ENCODE results near the gene EXOC6B. TPM values are rescaled to one million over a fixed set of nuclear protein-coding genes. Genes with fewer than 3 reads are reported as not detected.

The EXOC6B gene
- total and polyA plus RNA-seq, 2 experiments from 2014 or later: 8.9 to 18.3 TPM

DNA sequence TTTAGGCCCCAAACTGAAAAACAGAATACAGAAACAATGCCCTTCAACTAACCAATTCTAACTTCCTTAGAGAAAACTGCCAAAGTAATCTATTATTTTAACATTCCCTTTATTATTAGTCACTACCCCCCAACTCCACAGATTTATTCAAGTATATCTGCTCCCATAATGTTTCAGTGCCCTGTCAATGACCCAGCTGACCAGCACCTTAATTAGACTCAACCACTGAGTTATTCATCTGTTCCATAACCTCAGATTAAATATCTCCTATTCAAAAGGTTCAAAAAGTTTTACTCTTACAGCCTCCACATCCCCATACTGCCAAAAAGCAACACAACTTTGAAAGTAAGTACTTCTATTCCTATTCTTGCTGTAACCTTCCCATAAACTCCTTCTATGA, 202.4 kb downstream of the EXOC6B start:
- Histone ChIP-seq H3K27ac (no peak overlapping the region), H3K4me1 (ENCODE audit: insufficient read depth) (no peaks in the 10 kb centered on the region), H2AFZ (no peak overlapping the region), H3K27me3 (replicated peaks; ENCODE audit: insufficient read depth) (no peaks in the 10 kb centered on the region), H3K4me2 (ENCODE audit: unreplicated experiment) (no peak overlapping the region), H3K79me2 (ENCODE audit: insufficient read depth) (no peaks in the 10 kb centered on the region), H3K9ac (no peak overlapping the region), H4K20me1 (ENCODE audit: insufficient read depth) (0 out of 2 replicates have a peak, but pooled peaks cover 4% of the 10 kb centered on the region), H3K4me3 (no peak overlapping the region), H3K9me3 (ENCODE audit: low read depth) (no peaks in the 10 kb centered on the region), H3K36me3 (ENCODE audit: low read depth) (no peaks in the 10 kb centered on the region), H3F3A (ENCODE audit: insufficient read depth) (no peaks in the 10 kb centered on the region; the same call in 1 of the 2 replicates), H3K9me2 (ENCODE audit: insufficient read depth) (no peaks in the 10 kb centered on the region)
- DNase-seq: no peak
- in situ Hi-C loops (cut with MboI): no loop called here
- TF ChIP-seq EZH2phosphoT487 (IDR thresholded peaks at IDR 0.05; ENCODE audit: insufficient read depth, low read depth): no peak

DNA sequence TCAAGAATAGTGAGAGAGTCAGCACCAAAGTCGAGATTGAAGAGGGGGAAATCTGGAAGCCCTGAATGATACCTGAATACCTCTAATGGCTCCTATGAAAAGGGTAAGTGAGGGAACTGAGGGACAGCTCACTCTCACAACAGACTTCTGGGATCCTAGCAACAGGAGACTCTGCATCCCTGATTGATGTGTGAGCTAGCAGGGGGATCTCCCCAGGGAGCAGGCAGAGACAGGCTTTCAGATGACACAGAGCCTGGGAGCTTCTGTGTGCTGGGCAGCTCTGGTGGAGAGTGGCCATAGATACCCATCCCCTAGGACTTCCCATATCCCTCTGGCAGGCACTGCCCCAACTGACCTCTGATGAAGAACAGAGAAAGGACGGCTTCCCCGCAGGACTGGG, 206.2 kb downstream of the EXOC6B start:
- WGBS, 2 experiments (ENCODE audit: low coverage in 1 of 2, low lambda C conversion rate in 2 of 2, missing lambda C conversion rate in 2 of 2): 92 to 97% methylated on average over 3 of the region's 3 CpGs
- H3F3A ChIP-seq (ENCODE audit: insufficient read depth): no peaks in the 10 kb centered on the region
- H3K9me3 ChIP-seq (ENCODE audit: low read depth): no peaks in the 10 kb centered on the region
- no peak overlapping the region for H2AFZ ChIP-seq
- no peak overlapping the region for H3K4me3 ChIP-seq
- no peak overlapping the region for H3K27ac ChIP-seq
- H3K79me2 ChIP-seq (ENCODE audit: insufficient read depth): no peaks in the 10 kb centered on the region
- H3K9me2 ChIP-seq (ENCODE audit: insufficient read depth): no peaks in the 10 kb centered on the region
- no peak for DNase-seq
- 0 out of 2 replicates have a peak, but pooled peaks cover 4% of the 10 kb centered on the region for H4K20me1 ChIP-seq (ENCODE audit: insufficient read depth)
- no peaks in the 10 kb centered on the region for H3K4me1 ChIP-seq (ENCODE audit: insufficient read depth)
- H3K4me2 ChIP-seq (ENCODE audit: unreplicated experiment): no peak overlapping the region
- TF ChIP-seq EZH2phosphoT487 (IDR thresholded peaks at IDR 0.05; ENCODE audit: insufficient read depth, low read depth) (no peak), EZH2 (IDR thresholded peaks at IDR 0.05; ENCODE audit: insufficient read depth, poor library complexity, severe bottlenecking) (no peak)
- H3K27me3 ChIP-seq (replicated peaks; ENCODE audit: insufficient read depth): no peaks in the 10 kb centered on the region
- H3K9ac ChIP-seq: no peak overlapping the region
- H3K36me3 ChIP-seq (ENCODE audit: low read depth): no peaks in the 10 kb centered on the region
- in situ Hi-C loops (cut with MboI): no loop called here

DNA sequence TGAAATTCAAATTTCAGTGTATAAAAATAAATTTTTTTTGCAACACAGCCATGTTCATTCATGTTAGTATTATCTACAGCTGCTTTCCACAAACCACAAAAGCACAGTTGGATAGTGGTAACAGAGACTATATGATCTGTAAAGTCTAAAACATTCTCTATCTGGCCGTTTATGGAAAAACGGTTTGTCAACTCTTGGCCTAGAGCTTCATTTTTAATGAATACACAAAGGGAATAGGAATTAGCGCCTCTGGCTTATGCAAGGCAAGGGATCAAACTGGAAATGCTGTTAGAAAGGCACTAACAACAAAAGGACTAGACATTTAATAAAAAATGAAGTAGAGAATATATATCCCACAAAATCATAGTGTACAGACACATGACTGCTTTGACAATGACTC, 211.9 kb downstream of the EXOC6B start:
- Histone ChIP-seq H2AFZ (no peak overlapping the region), H3F3A (ENCODE audit: insufficient read depth) (no peaks in the 10 kb centered on the region), H3K27ac (no peak overlapping the region), H3K27me3 (replicated peaks; ENCODE audit: insufficient read depth) (no peaks in the 10 kb centered on the region), H3K4me2 (ENCODE audit: unreplicated experiment) (no peak overlapping the region), H3K9ac (no peak overlapping the region), H3K4me1 (ENCODE audit: insufficient read depth) (0 out of 2 replicates have a peak, but pooled peaks cover 4% of the 10 kb centered on the region), H3K9me3 (ENCODE audit: low read depth) (no peaks in the 10 kb centered on the region), H4K20me1 (ENCODE audit: insufficient read depth) (no peaks in the 10 kb centered on the region), H3K9me2 (ENCODE audit: insufficient read depth) (no peaks in the 10 kb centered on the region), H3K4me3 (no peak overlapping the region), H3K36me3 (ENCODE audit: low read depth) (no peaks in the 10 kb centered on the region), H3K79me2 (ENCODE audit: insufficient read depth) (no peaks in the 10 kb centered on the region)
- WGBS, 2 experiments (ENCODE audit: low coverage in 1 of 2, low lambda C conversion rate in 2 of 2, missing lambda C conversion rate in 2 of 2): 49% methylated on average over 3 of the region's 3 CpGs
- TF ChIP-seq EZH2 (IDR thresholded peaks at IDR 0.05; ENCODE audit: insufficient read depth, poor library complexity, severe bottlenecking): no peak
- TF ChIP-seq EZH2phosphoT487 (IDR thresholded peaks at IDR 0.05; ENCODE audit: insufficient read depth, low read depth): no peak
- in situ Hi-C loops (cut with MboI): no loop called here
- DNase-seq: no peak

DNA sequence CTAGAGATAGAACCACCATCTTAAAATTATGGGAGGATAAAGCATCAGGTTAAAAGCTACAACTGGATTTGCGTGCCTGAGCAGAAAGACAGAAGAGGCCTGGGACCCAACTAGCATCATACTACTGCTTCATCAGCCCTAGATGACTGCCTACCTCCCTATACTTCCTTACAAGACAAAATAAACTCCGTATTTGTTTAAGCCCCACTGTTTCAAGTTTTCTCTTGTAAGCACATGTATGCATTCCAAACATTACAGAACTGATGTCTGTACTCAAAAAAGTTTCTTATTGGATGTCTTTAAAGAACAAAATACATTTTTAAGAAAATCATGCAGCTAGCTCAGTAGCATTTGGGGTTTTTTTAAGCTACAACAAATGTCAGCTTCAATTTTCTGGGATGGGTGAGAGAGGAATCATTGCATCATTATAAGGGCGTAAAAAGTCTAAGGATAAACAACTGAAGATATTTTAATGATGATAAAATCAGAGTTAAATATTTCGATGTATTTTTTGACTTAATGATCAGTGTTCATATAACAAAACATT, 213.1 kb downstream of the EXOC6B start:
- Histone ChIP-seq H4K20me1 (ENCODE audit: insufficient read depth) (no peaks in the 10 kb centered on the region), H3K4me3 (no peak overlapping the region), H3K27ac (no peak overlapping the region), H3F3A (ENCODE audit: insufficient read depth) (no peaks in the 10 kb centered on the region), H3K4me2 (ENCODE audit: unreplicated experiment) (no peak overlapping the region), H2AFZ (no peak overlapping the region), H3K9me3 (ENCODE audit: low read depth) (no peaks in the 10 kb centered on the region), H3K79me2 (ENCODE audit: insufficient read depth) (no peaks in the 10 kb centered on the region), H3K9ac (no peak overlapping the region), H3K27me3 (replicated peaks; ENCODE audit: insufficient read depth) (no peaks in the 10 kb centered on the region), H3K36me3 (ENCODE audit: low read depth) (no peaks in the 10 kb centered on the region), H3K9me2 (ENCODE audit: insufficient read depth) (no peaks in the 10 kb centered on the region), H3K4me1 (ENCODE audit: insufficient read depth) (0 out of 2 replicates have a peak, but pooled peaks cover 4% of the 10 kb centered on the region)
- in situ Hi-C loops (cut with MboI): no loop called here
- 60 to 69% methylated on average over 4 of the region's 4 CpGs for WGBS, 2 experiments (ENCODE audit: low coverage in 1 of 2, low lambda C conversion rate in 2 of 2, missing lambda C conversion rate in 2 of 2)
- no peak for TF ChIP-seq EZH2 (IDR thresholded peaks at IDR 0.05; ENCODE audit: insufficient read depth, poor library complexity, severe bottlenecking)
- TF ChIP-seq EZH2phosphoT487 (IDR thresholded peaks at IDR 0.05; ENCODE audit: insufficient read depth, low read depth): no peak
- no peak for DNase-seq

DNA sequence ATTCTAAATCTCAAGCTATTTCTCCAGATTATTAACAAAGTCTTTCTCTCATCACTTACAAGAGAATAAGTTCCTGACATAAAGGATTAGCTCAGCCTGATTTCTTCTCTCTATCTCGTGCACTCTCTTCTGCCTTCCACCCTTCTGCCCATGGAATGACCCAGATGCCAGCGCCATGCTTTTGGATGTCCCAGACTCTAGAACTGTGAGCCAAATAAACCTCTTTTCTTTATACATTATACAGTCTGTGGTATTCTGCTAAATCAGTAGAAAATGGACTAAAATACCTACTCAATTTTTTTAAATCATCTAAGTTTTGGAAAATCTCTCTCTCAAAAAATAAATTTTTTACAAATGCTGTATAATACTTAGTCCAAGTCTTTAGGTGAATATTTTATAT, 218.6 kb downstream of the EXOC6B start:
- no peaks in the 10 kb centered on the region for H3K9me2 ChIP-seq (ENCODE audit: insufficient read depth)
- H3F3A ChIP-seq (ENCODE audit: insufficient read depth): no peaks in the 10 kb centered on the region
- H2AFZ ChIP-seq: no peak overlapping the region
- H3K4me1 ChIP-seq (ENCODE audit: insufficient read depth): no peaks in the 10 kb centered on the region
- H3K36me3 ChIP-seq (ENCODE audit: low read depth): no peaks in the 10 kb centered on the region
- H3K27ac ChIP-seq: no peak overlapping the region
- H3K4me3 ChIP-seq: no peak overlapping the region
- no peaks in the 10 kb centered on the region for H3K79me2 ChIP-seq (ENCODE audit: insufficient read depth)
- in situ Hi-C loops (cut with MboI): no loop called here
- no peaks in the 10 kb centered on the region for H3K9me3 ChIP-seq (ENCODE audit: low read depth)
- no peak for TF ChIP-seq EZH2phosphoT487 (IDR thresholded peaks at IDR 0.05; ENCODE audit: insufficient read depth, low read depth)
- TF ChIP-seq EZH2 (IDR thresholded peaks at IDR 0.05; ENCODE audit: insufficient read depth, poor library complexity, severe bottlenecking): no peak
- WGBS, 2 experiments (ENCODE audit: low coverage in 1 of 2, low lambda C conversion rate in 2 of 2, missing lambda C conversion rate in 2 of 2): 94 to 97% methylated on average over 2 of the region's 2 CpGs
- no peak for DNase-seq
- no peak overlapping the region for H3K9ac ChIP-seq
- no peak overlapping the region for H3K4me2 ChIP-seq (ENCODE audit: unreplicated experiment)
- H4K20me1 ChIP-seq (ENCODE audit: insufficient read depth): no peaks in the 10 kb centered on the region
- no peaks in the 10 kb centered on the region for H3K27me3 ChIP-seq (replicated peaks; ENCODE audit: insufficient read depth)
